Activated CD8-positive, alpha-beta T cell treated with anti-CD3 and anti-CD28 coated beads for 36 hours (primary cell): ENCODE results near the gene DDX41. TPM values are rescaled to one million over a fixed set of nuclear protein-coding genes. Genes with fewer than 3 reads are reported as not detected.
"Not testable (repeated sequence)": the region's sequence is repeated elsewhere in the genome, so short reads cannot be mapped to it uniquely, and the experiment has no call there.

Experiments
- ATAC-seq: fragments of 200-7000 bp; cut with Tn5 transposase; one replicate; pipeline ENCODE4 v1.10.0; 2021; ENCODE audit warnings: mild to moderate bottlenecking, moderate library complexity
- CTCF ChIA-PET: fragments of 350-600 bp; sonication (Branson Sonifier 250); formaldehyde crosslinking; loops from one replicate; lab custom pipeline; 2021; ENCODE audit warnings: antibody characterized with exemption; lab: Charles Lee
- POLR2A ChIA-PET: fragments of 350-600 bp; sonication (Branson Sonifier 250); formaldehyde crosslinking; loops from one replicate; lab custom pipeline; 2021; ENCODE audit warnings: antibody characterized with exemption; lab: Charles Lee
- DNase-seq: peaks from one replicate; pipeline ENCODE4 v3.0.0-alpha.2; 2020
- H3K27ac Mint-ChIP-seq: one replicate; pipeline ENCODE4 v1.8.0; 2021; ENCODE audit warnings: mild to moderate bottlenecking, mixed read lengths
- H3K27me3 Mint-ChIP-seq: one replicate; pipeline ENCODE4 v1.8.0; 2021; ENCODE audit warnings: mixed read lengths
- H3K36me3 Mint-ChIP-seq: one replicate; pipeline ENCODE4 v1.8.0; 2021; ENCODE audit warnings: low read depth, mixed read lengths
- H3K4me1 Mint-ChIP-seq: one replicate; pipeline ENCODE4 v1.8.0; 2021; ENCODE audit warnings: low read depth, mixed read lengths
- H3K4me3 Mint-ChIP-seq: one replicate; pipeline ENCODE4 v1.8.0; 2021; ENCODE audit warnings: mild to moderate bottlenecking, moderate library complexity, mixed read lengths
- H3K9me3 Mint-ChIP-seq: one replicate; pipeline ENCODE4 v1.8.0; 2021; ENCODE audit warnings: mixed read lengths
- CTCF ChIP-seq: fragments of 200-600 bp; IDR thresholded peaks from one replicate; pipeline ENCODE4 v1.8.0; 2022; ENCODE audit warnings: antibody characterized with exemption, mild to moderate bottlenecking
- intact Hi-C: fragments of 100-400 bp; cut with micrococcal nuclease; formaldehyde crosslinking; loops from one replicate; pipeline ENCODE4 v1.10.0; 2022
- total RNA-seq, 2 experiments: library from RNA; stranded (reverse); gene quantifications; one replicate each; pipeline ENCODE4 v1.2.3, GENCODE V29; 2021

Gene DDX41
- total RNA-seq, result 100 to 1,000 TPM; 226 to 228 TPM

- ATAC-seq, result peak; percentile 90
- ChIA-PET CTCF (interaction anchor here (1.4 to 9.4 kb wide), 4 partner anchors 15 to 213 kb away, joined by 3 to 65 read pairs (median 5); partner anchors contain the start of genes PRELID1 and RAB24), POLR2A (interaction anchor here (0.6 to 2.8 kb wide), 10 partner anchors 8 to 91 kb away, joined by 3 to 9 read pairs (median 4); partner anchors contain the start of genes GRK6 and PDLIM7)
- TF ChIP-seq CTCF, result no peak
- intact Hi-C loops, result no loop called here
- H3K36me3 Mint-ChIP-seq, result peaks cover 63% of the 10 kb centered on the region
- H3K27ac Mint-ChIP-seq, result peak within 1 kb of the TSS; percentile 91
- peaks cover 49% of the 10 kb centered on the region for H3K4me1 Mint-ChIP-seq
- H3K27me3 Mint-ChIP-seq, result no peaks in the 10 kb centered on the region
- no peaks in the 10 kb centered on the region for H3K9me3 Mint-ChIP-seq
- DNase-seq, result peak; percentile 97
- peak within 1 kb of the TSS; percentile 92 for H3K4me3 Mint-ChIP-seq
Measured at GRCh38 chr5:177516601-177517568, at the start of gene DDX41. TSS of gene DDX41 (minus strand) at chr5:177516961. CDS start at chr5:177516945, 16 bp downstream.

GRCh38 chr5:177565046-177565445 lies 48.3 kb upstream of the DDX41 start:
- no peak for ATAC-seq
- no peaks in the 10 kb centered on the region for H3K36me3 Mint-ChIP-seq
- ChIA-PET CTCF (no interaction called here), POLR2A (no interaction called here)
- H3K4me1 Mint-ChIP-seq, result peaks cover 3% of the 10 kb centered on the region
- intact Hi-C loops, result no loop called here
- no peak overlapping the region for H3K4me3 Mint-ChIP-seq
- no peak overlapping the region for H3K27ac Mint-ChIP-seq
- H3K9me3 Mint-ChIP-seq, result no peaks in the 10 kb centered on the region
- DNase-seq, result no peak
- peaks cover 6% of the 10 kb centered on the region for H3K27me3 Mint-ChIP-seq
- no peak for TF ChIP-seq CTCF

GRCh38 chr5:177559446-177559941 lies 42.7 kb upstream of the DDX41 start:
- CTCF ChIA-PET, H3K36me3 Mint-ChIP-seq, H3K9me3 Mint-ChIP-seq, DNase-seq, intact Hi-C loops, ATAC-seq, POLR2A ChIA-PET, H3K27ac Mint-ChIP-seq, H3K4me3 Mint-ChIP-seq, H3K4me1 Mint-ChIP-seq, H3K27me3 Mint-ChIP-seq: not testable (repeated sequence)

GRCh38 chr5:177557796-177558195 lies 41.0 kb upstream of the DDX41 start:
- intact Hi-C loops, result no loop called here
- H3K4me1 Mint-ChIP-seq, result peaks cover 16% of the 10 kb centered on the region
- POLR2A ChIA-PET, result no interaction called here
- H3K4me3 Mint-ChIP-seq, result no peak overlapping the region
- CTCF ChIA-PET, result interaction anchor here (1.4 to 1.5 kb wide), 2 partner anchors 49 to 56 kb away, joined by 4 to 5 read pairs; no protein-coding TSS in a partner anchor
- H3K36me3 Mint-ChIP-seq, result peaks cover 4% of the 10 kb centered on the region
- H3K27ac Mint-ChIP-seq, result no peak overlapping the region
- H3K27me3 Mint-ChIP-seq, result no peaks in the 10 kb centered on the region
- DNase-seq, result no peak
- no peak for TF ChIP-seq CTCF
- no peaks in the 10 kb centered on the region for H3K9me3 Mint-ChIP-seq
- ATAC-seq, result no peak

- intact Hi-C loops, result no loop called here
- Mint-ChIP-seq H3K4me3 (no peak overlapping the region), H3K27ac (no peak overlapping the region), H3K27me3 (no peaks in the 10 kb centered on the region), H3K36me3 (peaks cover 10% of the 10 kb centered on the region), H3K4me1 (peaks cover 23% of the 10 kb centered on the region), H3K9me3 (no peaks in the 10 kb centered on the region)
- CTCF ChIA-PET, result interaction anchor here (1.4 kb wide), 1 partner anchor 56 kb away, joined by 4 read pairs; no protein-coding TSS in a partner anchor
- TF ChIP-seq CTCF, result no peak
- POLR2A ChIA-PET, result no interaction called here
- DNase-seq (peak; percentile 4), ATAC-seq (no peak)
Measured at GRCh38 chr5:177557041-177557647, 40.4 kb upstream of the DDX41 start.
